ENCODE measurements around the gene IL22RA2. TPM values are rescaled to one million over a fixed set of nuclear protein-coding genes. Genes with fewer than 3 reads are reported as not detected.

Gene IL22RA2
- total and polyA plus RNA-seq, 2 experiments from 2014 or later = not detected

DNA sequence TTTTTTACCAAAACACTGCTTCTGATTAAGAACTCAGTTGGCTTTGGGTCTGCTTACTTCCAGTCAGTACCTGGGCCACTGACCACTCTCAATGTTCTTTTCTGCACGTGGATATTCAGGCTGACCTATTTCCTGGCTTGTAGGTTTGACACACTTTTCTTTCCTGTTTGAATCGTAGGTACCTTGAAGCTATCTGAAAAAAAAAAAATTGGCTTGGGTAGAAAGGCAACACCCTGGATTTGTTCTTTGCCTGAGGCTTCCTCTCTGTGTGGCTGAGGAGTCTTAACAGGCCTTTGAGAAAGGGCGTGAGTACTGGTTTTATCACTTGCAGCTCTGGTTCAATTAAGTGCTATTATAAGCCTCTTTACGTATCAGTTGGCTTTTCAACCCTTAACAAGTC, 68.1 kb downstream of the IL22RA2 start:
- no peaks in the 10 kb centered on the region for H3K4me1 ChIP-seq (ENCODE audit: low read depth)
- no peak overlapping the region for H3K27ac ChIP-seq
- H3K9me3 ChIP-seq (ENCODE audit: low read depth) = no peaks in the 10 kb centered on the region
- no peaks in the 10 kb centered on the region for H3K27me3 ChIP-seq
- H3K4me3 ChIP-seq = no peak overlapping the region
- DNase-seq (ENCODE audit: low read depth in 1 of 2, low spot score in 1 of 2) = no peak
- H3K36me3 ChIP-seq = no peaks in the 10 kb centered on the region
- TF ChIP-seq, protein P1, sequence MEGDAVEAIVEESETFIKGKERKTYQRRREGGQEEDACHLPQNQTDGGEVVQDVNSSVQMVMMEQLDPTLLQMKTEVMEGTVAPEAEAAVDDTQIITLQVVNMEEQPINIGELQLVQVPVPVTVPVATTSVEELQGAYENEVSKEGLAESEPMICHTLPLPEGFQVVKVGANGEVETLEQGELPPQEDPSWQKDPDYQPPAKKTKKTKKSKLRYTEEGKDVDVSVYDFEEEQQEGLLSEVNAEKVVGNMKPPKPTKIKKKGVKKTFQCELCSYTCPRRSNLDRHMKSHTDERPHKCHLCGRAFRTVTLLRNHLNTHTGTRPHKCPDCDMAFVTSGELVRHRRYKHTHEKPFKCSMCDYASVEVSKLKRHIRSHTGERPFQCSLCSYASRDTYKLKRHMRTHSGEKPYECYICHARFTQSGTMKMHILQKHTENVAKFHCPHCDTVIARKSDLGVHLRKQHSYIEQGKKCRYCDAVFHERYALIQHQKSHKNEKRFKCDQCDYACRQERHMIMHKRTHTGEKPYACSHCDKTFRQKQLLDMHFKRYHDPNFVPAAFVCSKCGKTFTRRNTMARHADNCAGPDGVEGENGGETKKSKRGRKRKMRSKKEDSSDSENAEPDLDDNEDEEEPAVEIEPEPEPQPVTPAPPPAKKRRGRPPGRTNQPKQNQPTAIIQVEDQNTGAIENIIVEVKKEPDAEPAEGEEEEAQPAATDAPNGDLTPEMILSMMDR (IDR thresholded peaks at IDR 0.05; ENCODE audit: low read depth, low read length) = no peak

DNA sequence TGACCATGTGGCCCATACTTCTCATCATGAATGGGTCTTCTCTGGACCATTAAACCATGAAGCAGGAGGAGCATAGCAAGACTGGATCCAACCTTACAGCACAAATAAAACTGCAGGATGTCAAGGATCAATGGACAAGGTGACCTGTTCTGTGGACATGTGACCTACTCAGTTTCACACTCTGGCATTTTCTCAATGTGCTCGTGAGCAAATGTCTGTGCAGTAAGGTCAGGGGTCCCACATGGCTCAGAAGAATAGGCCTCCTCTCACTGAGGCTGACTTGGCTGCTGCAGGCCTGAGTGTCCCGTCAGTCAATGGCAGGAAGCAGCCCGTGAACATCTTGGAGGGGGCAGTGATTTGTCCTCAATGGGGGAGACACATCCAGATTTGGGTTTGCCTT, 68.5 kb downstream of the IL22RA2 start:
- no peak for DNase-seq (ENCODE audit: low read depth in 1 of 2, low spot score in 1 of 2)
- Histone ChIP-seq H3K36me3 (no peaks in the 10 kb centered on the region), H3K4me3 (no peak overlapping the region), H3K4me1 (ENCODE audit: low read depth) (no peaks in the 10 kb centered on the region), H3K9me3 (ENCODE audit: low read depth) (no peaks in the 10 kb centered on the region), H3K27me3 (no peaks in the 10 kb centered on the region), H3K27ac (no peak overlapping the region)
- TF ChIP-seq, protein P1 (IDR thresholded peaks at IDR 0.05; ENCODE audit: low read depth, low read length) = no peak

DNA sequence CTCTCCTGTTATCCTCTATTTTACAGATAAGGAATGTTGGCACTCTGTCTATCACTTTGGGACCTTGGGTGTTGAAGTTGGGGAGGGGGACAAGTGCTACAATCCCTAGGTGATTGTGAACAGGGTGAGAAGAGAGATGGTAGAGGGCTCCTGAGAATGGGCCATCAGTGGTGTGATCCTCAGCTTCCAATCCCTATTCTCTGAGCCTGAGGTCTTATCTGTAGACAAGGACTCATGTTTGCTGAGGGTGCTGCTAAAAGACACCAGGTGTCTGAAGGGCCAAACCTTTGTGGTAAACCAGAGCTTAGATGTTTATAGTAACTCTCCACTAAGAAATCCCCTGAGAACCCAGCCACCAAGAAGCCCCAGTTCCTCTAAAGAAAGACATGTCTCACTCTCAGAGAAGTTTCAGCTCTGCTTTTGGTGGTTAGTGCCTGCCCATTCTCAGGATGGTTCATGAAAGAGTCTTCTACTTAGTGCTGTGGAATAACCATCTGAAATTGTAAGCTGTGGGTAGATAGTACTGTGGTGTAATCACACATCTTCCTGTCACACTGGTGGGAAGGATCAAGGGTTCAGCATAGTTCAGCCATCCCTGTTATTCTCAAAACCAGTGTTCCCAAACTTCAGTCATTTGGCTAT, 70.5 kb downstream of the IL22RA2 start:
- no peak for DNase-seq (ENCODE audit: low read depth in 1 of 2, low spot score in 1 of 2)
- Histone ChIP-seq H3K27ac (no peak overlapping the region), H3K4me1 (ENCODE audit: low read depth) (no peaks in the 10 kb centered on the region), H3K36me3 (no peaks in the 10 kb centered on the region), H3K27me3 (no peaks in the 10 kb centered on the region), H3K4me3 (no peak overlapping the region), H3K9me3 (ENCODE audit: low read depth) (no peaks in the 10 kb centered on the region)
- TF ChIP-seq, protein P1 (IDR thresholded peaks at IDR 0.05; ENCODE audit: low read depth, low read length) = no peak

DNA sequence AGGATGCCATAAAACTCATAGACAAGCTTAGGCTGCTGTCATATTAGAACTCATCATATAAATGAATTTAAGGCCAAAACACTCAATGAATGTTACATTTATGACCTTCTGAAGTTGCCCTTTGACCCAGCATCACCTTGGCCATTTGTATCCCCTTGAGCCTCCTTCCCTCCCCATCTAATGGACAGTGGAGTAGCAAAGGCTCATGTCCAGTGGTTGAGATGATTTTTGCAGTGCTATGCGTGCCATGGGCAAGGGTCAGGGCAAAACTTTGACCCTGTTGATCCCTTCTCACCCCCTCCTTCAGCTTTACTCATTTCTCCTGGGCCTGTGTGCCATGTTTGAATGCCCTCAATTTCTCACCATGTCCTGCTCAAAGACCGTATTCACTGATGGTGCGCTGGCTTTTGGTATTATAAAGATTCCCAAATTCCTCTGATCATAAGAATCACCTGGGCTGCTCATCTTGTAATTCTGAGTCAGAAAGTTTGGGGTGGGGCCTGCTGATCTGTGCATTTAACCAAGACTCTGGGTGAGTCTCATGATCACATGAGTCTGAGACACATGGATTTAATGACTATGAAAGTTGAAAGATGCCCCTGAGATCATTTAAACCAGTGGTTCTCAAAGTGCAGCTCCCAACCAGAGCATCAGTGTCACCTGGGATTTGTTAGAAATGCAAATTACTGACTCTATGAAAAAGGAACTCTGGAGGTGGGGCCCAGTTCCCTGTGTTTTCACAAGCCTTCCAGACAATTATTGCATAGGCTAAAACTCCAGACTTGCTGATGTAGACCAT, 71.2 kb downstream of the IL22RA2 start:
- TF ChIP-seq, protein P1 (IDR thresholded peaks at IDR 0.05; ENCODE audit: low read depth, low read length) = no peak
- no peak for DNase-seq (ENCODE audit: low read depth in 1 of 2, low spot score in 1 of 2)
- H3K4me1 ChIP-seq (ENCODE audit: low read depth) = no peaks in the 10 kb centered on the region
- H3K9me3 ChIP-seq (ENCODE audit: low read depth) = no peaks in the 10 kb centered on the region
- H3K4me3 ChIP-seq = no peak overlapping the region
- no peaks in the 10 kb centered on the region for H3K36me3 ChIP-seq
- H3K27ac ChIP-seq = no peak overlapping the region
- H3K27me3 ChIP-seq = no peaks in the 10 kb centered on the region

DNA sequence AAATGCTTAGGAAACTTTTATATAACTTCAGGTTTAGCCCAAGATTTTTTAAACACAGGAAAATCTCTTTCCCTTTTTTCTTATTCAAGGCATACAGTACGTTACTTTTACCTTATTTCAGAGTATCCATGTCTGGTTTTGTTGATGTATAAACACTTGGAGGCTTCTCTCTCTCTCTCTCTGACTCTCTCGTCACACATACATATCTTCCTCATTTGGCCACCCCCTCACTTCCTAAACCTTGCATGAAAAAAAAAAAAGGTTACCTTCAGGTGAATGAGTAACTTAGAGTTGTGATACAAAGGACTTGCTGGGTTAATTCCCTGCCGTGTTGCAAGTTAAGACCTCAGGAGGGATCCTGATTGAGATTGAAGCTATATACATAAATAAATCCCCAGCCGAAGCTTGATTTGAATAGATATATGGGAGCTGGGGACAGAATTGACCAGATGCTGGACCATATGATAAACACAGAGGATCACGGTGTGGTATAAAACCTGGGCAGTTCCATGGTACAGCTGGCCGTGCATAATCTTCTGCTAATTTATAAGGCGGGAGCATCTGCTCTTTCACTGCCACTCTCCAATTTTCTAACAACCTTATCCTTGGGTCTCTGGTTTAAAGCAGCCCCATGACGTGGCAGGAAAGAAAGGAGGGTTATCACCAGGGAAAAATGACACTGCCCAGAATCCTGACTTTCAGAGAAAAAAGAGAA, 73.6 kb downstream of the IL22RA2 start:
- Histone ChIP-seq H3K27ac (no peak overlapping the region), H3K9me3 (ENCODE audit: low read depth) (no peaks in the 10 kb centered on the region), H3K36me3 (no peaks in the 10 kb centered on the region), H3K4me3 (no peak overlapping the region), H3K27me3 (no peaks in the 10 kb centered on the region), H3K4me1 (ENCODE audit: low read depth) (no peaks in the 10 kb centered on the region)
- DNase-seq (ENCODE audit: low read depth in 1 of 2, low spot score in 1 of 2) = no peak
- TF ChIP-seq, protein P1 (IDR thresholded peaks at IDR 0.05; ENCODE audit: low read depth, low read length) = no peak

Measured in cardiac muscle cell (in vitro differentiated cells and primary cell).